ENCODE measurements around the gene CDCP1.

The CDCP1 gene

DNA sequence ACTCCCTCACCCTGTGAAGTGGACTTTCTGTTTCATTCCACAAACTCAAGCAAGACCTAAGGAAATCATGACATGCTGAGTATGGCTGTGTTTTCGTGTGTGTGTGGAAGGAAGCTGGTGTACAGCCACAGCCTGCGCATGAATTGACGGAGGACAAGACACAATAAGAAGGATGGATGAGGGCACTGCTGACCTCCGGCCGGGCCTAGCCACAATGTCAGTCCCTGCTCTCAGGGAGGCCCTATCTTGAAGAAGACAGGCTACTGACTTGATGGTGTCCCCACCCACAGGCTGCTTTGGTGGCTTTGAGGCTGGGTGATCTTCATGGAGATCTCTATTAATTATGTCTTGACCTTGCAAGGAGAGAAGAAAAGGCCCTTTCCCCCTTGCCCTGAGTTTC is 39.3 kb upstream of the CDCP1 start:
- Histone ChIP-seq H3K27me3 (ENCODE audit: insufficient read depth, poor library complexity, severe bottlenecking) (no peaks in the 10 kb centered on the region), H3K27ac (replicated peaks) (no peak overlapping the region), H3K4me3 (replicated peaks; ENCODE audit: insufficient read depth, low read length) (no peak overlapping the region)
- TF ChIP-seq SPI1 (IDR thresholded peaks at IDR 0.05; ENCODE audit: borderline replicate concordance, low read depth) (no peak), CTCF (IDR thresholded peaks at IDR 0.05; ENCODE audit: insufficient read depth, low read length) (no peak), POLR2AphosphoS5 (IDR thresholded peaks at IDR 0.05; ENCODE audit: low read depth) (no peak), GABPA (IDR thresholded peaks at IDR 0.05; ENCODE audit: low read depth) (no peak)
- TF ChIP-seq, protein P1, sequence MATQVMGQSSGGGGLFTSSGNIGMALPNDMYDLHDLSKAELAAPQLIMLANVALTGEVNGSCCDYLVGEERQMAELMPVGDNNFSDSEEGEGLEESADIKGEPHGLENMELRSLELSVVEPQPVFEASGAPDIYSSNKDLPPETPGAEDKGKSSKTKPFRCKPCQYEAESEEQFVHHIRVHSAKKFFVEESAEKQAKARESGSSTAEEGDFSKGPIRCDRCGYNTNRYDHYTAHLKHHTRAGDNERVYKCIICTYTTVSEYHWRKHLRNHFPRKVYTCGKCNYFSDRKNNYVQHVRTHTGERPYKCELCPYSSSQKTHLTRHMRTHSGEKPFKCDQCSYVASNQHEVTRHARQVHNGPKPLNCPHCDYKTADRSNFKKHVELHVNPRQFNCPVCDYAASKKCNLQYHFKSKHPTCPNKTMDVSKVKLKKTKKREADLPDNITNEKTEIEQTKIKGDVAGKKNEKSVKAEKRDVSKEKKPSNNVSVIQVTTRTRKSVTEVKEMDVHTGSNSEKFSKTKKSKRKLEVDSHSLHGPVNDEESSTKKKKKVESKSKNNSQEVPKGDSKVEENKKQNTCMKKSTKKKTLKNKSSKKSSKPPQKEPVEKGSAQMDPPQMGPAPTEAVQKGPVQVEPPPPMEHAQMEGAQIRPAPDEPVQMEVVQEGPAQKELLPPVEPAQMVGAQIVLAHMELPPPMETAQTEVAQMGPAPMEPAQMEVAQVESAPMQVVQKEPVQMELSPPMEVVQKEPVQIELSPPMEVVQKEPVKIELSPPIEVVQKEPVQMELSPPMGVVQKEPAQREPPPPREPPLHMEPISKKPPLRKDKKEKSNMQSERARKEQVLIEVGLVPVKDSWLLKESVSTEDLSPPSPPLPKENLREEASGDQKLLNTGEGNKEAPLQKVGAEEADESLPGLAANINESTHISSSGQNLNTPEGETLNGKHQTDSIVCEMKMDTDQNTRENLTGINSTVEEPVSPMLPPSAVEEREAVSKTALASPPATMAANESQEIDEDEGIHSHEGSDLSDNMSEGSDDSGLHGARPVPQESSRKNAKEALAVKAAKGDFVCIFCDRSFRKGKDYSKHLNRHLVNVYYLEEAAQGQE (IDR thresholded peaks at IDR 0.05; ENCODE audit: insufficient replicate concordance, low read depth): no peak
- DNase-seq (ENCODE audit: low read depth in 1 of 2, low spot score in 1 of 2): no peak

- TF ChIP-seq POLR2AphosphoS5 (IDR thresholded peaks at IDR 0.05; ENCODE audit: low read depth) (no peak), SPI1 (IDR thresholded peaks at IDR 0.05; ENCODE audit: borderline replicate concordance, low read depth) (no peak), GABPA (IDR thresholded peaks at IDR 0.05; ENCODE audit: low read depth) (no peak), CTCF (IDR thresholded peaks at IDR 0.05; ENCODE audit: insufficient read depth, low read length) (no peak)
- TF ChIP-seq, protein P1 (IDR thresholded peaks at IDR 0.05; ENCODE audit: insufficient replicate concordance, low read depth): no peak
- H3K27ac ChIP-seq (replicated peaks): no peak overlapping the region
- no peak overlapping the region for H3K4me3 ChIP-seq (replicated peaks; ENCODE audit: insufficient read depth, low read length)
These were observed 38.9 kb upstream of the CDCP1 start for GRCh38 chr3:45185052-45185451.

DNA sequence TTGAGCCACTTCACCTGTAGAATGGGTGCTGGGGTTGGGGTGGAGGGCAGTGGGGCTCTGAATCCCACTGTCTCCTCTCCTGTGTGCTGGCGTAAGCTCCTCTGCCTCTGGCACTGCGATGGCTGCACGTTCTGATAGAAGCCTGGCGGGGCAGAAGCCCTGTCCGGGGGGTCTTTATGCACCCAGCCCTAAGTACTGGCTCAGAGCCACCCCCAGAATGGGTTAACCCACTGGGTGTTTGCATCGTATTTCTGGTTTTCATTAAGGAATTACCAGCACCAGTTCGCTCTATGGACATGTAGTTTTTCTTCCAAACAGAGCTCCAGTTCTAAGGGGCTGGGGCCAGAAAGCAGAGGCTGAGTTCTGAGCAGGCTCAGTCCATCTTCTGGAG is 37.7 kb upstream of the CDCP1 start:
- TF ChIP-seq GABPA (IDR thresholded peaks at IDR 0.05; ENCODE audit: low read depth) (no peak), SPI1 (IDR thresholded peaks at IDR 0.05; ENCODE audit: borderline replicate concordance, low read depth) (no peak), CTCF (IDR thresholded peaks at IDR 0.05; ENCODE audit: insufficient read depth, low read length) (no peak), POLR2AphosphoS5 (IDR thresholded peaks at IDR 0.05; ENCODE audit: low read depth) (no peak)
- TF ChIP-seq, protein P1 (IDR thresholded peaks at IDR 0.05; ENCODE audit: insufficient replicate concordance, low read depth): no peak
- Histone ChIP-seq H3K27ac (replicated peaks) (no peak overlapping the region), H3K27me3 (ENCODE audit: insufficient read depth, poor library complexity, severe bottlenecking) (no peaks in the 10 kb centered on the region), H3K4me3 (replicated peaks; ENCODE audit: insufficient read depth, low read length) (no peak overlapping the region)
- no peak for DNase-seq (ENCODE audit: low read depth in 1 of 2, low spot score in 1 of 2)

More at GRCh38 chr3:45185052-45185451, 38.9 kb upstream of the CDCP1 start:
- no peaks in the 10 kb centered on the region for H3K27me3 ChIP-seq (ENCODE audit: insufficient read depth, poor library complexity, severe bottlenecking)
- no peak for DNase-seq (ENCODE audit: low read depth in 1 of 2, low spot score in 1 of 2)
